Neural cell (in vitro differentiated cells): Measurements from ENCODE around the gene STARD10. TPM values are rescaled to one million over a fixed set of nuclear protein-coding genes. Genes with fewer than 3 reads are reported as not detected.

ENCODE experiments used
- H2AFZ ChIP-seq: fragments of 200-600, 300-800 bp; sonication (generic), shearing (Covaris generic); 2 replicates; pipeline ENCODE4 v1.6.0; 2014; ENCODE audit warnings: low read depth, mild to moderate bottlenecking, antibody characterized with exemption, low read length, moderate library complexity
- H3F3A ChIP-seq: fragments of 200-600 bp; shearing (Covaris generic); 2 replicates; pipeline ENCODE4 v1.6.1; 2016; ENCODE audit warnings: mild to moderate bottlenecking, moderate library complexity, mixed read lengths, antibody characterized with exemption, low read length; ENCODE audit not compliant: insufficient read depth, poor library complexity, severe bottlenecking
- H3K27ac ChIP-seq: fragments of 200-600, 300-800 bp; sonication (generic), shearing (Covaris generic); 2 replicates; pipeline ENCODE4 v1.5.1; 2014; ENCODE audit warnings: mild to moderate bottlenecking, low read length, moderate library complexity
- H3K27me3 ChIP-seq: fragments of 300-800, 200-600 bp; sonication (generic), shearing (Covaris generic); 2 replicates; pipeline ENCODE4 v1.6.0; 2014; ENCODE audit warnings: mild to moderate bottlenecking, low read depth, low read length, moderate library complexity; ENCODE audit not compliant: insufficient read depth
- H3K36me3 ChIP-seq: fragments of 300-800, 200-600 bp; sonication (generic), shearing (Covaris generic); 2 replicates; pipeline ENCODE4 v1.5.1; 2014; ENCODE audit warnings: mild to moderate bottlenecking, antibody characterized with exemption, low read length, moderate library complexity; ENCODE audit not compliant: insufficient read depth
- H3K4me2 ChIP-seq: fragments of 300-800, 200-600 bp; sonication (generic), shearing (Covaris generic); 2 replicates; pipeline ENCODE4 v1.6.0; 2014; ENCODE audit warnings: mild to moderate bottlenecking, low read length
- H3K4me3 ChIP-seq: fragments of 300-800, 200-600 bp; sonication (generic), shearing (Covaris generic); 2 replicates; pipeline ENCODE4 v1.5.1; 2014; ENCODE audit warnings: mild to moderate bottlenecking, low read length, moderate library complexity
- H3K79me2 ChIP-seq: fragments of 200-600 bp; shearing (Covaris generic); replicated peaks from 2 replicates; pipeline ENCODE4 v1.6.0; 2014; ENCODE audit warnings: mild to moderate bottlenecking, low read length, moderate library complexity; ENCODE audit not compliant: insufficient read depth
- H3K9ac ChIP-seq: fragments of 300-800, 200-600 bp; sonication (generic), shearing (Covaris generic); 2 replicates; pipeline ENCODE4 v1.6.1; 2016; ENCODE audit warnings: mild to moderate bottlenecking, low read length, mixed read lengths
- H3K9me2 ChIP-seq: fragments of 200-600 bp; shearing (Covaris generic); 2 replicates; pipeline ENCODE4 v1.6.1; 2016; ENCODE audit warnings: mild to moderate bottlenecking, low read length, mixed read lengths; ENCODE audit not compliant: insufficient read depth
- H3K9me3 ChIP-seq: fragments of 200-600, 300-800 bp; sonication (generic), shearing (Covaris generic); 2 replicates; pipeline ENCODE4 v1.6.1; 2016; ENCODE audit warnings: mild to moderate bottlenecking, mixed run types, low read length, moderate library complexity, mixed read lengths
- H4K20me1 ChIP-seq: fragments of 200-600 bp; shearing (Covaris generic); 2 replicates; pipeline ENCODE4 v1.6.1; 2016; ENCODE audit warnings: mild to moderate bottlenecking, mixed run types; ENCODE audit not compliant: insufficient read depth
- EP300 ChIP-seq: fragments of 450-650 bp; conservative IDR thresholded peaks from 2 replicates; pipeline ENCODE4 v1.6.1; 2014; ENCODE audit warnings: antibody characterized with exemption, mild to moderate bottlenecking, moderate library complexity; ENCODE audit not compliant: poor library complexity, severe bottlenecking
- EZH2 ChIP-seq: fragments of 200-600, 300-800 bp; shearing (Covaris generic), sonication (generic); IDR thresholded peaks from 2 replicates; pipeline ENCODE4 v1.6.1; 2014; ENCODE audit warnings: antibody characterized with exemption, low read length, borderline replicate concordance, mild to moderate bottlenecking; ENCODE audit not compliant: insufficient read depth, poor library complexity, severe bottlenecking
- POLR2AphosphoS5 ChIP-seq: IDR thresholded peaks from 2 replicates; pipeline ENCODE4 v1.6.1; 2012
- RAD21 ChIP-seq: fragments of 450-650 bp; conservative IDR thresholded peaks from 2 replicates; pipeline ENCODE4 v1.6.1; 2014; ENCODE audit warnings: antibody characterized with exemption, mild to moderate bottlenecking, moderate library complexity
- REST ChIP-seq: IDR thresholded peaks from 2 replicates; pipeline ENCODE4 v1.6.1; 2012; ENCODE audit warnings: borderline replicate concordance
- SMC3 ChIP-seq: fragments of 450-650 bp; conservative IDR thresholded peaks from 2 replicates; pipeline ENCODE4 v1.6.1; 2014; ENCODE audit warnings: antibody characterized with exemption, mild to moderate bottlenecking, moderate library complexity; ENCODE audit not compliant: poor library complexity
- TAF1 ChIP-seq: IDR thresholded peaks from 2 replicates; pipeline ENCODE4 v1.6.1; 2012; ENCODE audit warnings: low read depth
- polyA plus RNA-seq: library from polyadenylated mRNA; depleted of rRNA; stranded (reverse); fragments of >200 nt; gene quantifications from 2 replicates; pipeline ENCODE4 v1.2.3, GENCODE V29; 2014
- TF ChIP-seq, protein P1 (sequence below): fragments of 450-650 bp; IDR thresholded peaks from 2 replicates; pipeline ENCODE4 v1.5.1; 2014; ENCODE audit warnings: antibody characterized with exemption, mild to moderate bottlenecking, moderate library complexity; ENCODE audit not compliant: poor library complexity, severe bottlenecking

The STARD10 gene
- polyA plus RNA-seq, 1 donor from 2014 or later = 29.0 TPM

- TF ChIP-seq EZH2 (no peak), POLR2AphosphoS5 (no peak), EP300 (no peak), TAF1 (no peak), SMC3 (no peak)
- TF ChIP-seq, protein P1, sequence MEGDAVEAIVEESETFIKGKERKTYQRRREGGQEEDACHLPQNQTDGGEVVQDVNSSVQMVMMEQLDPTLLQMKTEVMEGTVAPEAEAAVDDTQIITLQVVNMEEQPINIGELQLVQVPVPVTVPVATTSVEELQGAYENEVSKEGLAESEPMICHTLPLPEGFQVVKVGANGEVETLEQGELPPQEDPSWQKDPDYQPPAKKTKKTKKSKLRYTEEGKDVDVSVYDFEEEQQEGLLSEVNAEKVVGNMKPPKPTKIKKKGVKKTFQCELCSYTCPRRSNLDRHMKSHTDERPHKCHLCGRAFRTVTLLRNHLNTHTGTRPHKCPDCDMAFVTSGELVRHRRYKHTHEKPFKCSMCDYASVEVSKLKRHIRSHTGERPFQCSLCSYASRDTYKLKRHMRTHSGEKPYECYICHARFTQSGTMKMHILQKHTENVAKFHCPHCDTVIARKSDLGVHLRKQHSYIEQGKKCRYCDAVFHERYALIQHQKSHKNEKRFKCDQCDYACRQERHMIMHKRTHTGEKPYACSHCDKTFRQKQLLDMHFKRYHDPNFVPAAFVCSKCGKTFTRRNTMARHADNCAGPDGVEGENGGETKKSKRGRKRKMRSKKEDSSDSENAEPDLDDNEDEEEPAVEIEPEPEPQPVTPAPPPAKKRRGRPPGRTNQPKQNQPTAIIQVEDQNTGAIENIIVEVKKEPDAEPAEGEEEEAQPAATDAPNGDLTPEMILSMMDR = no peak
- H3K9ac ChIP-seq = no peak overlapping the region
- no peak overlapping the region for H3K4me3 ChIP-seq
- H3K36me3 ChIP-seq = no peaks in the 10 kb centered on the region
- H3F3A ChIP-seq = no peaks in the 10 kb centered on the region
- no peaks in the 10 kb centered on the region for H3K79me2 ChIP-seq
- peaks cover 5% of the 10 kb centered on the region for H3K27me3 ChIP-seq
- H4K20me1 ChIP-seq = no peaks in the 10 kb centered on the region
- no peak overlapping the region for H3K4me2 ChIP-seq
- no peak overlapping the region for H3K27ac ChIP-seq
- H2AFZ ChIP-seq = no peak overlapping the region
- H3K9me3 ChIP-seq = no peaks in the 10 kb centered on the region
- no peaks in the 10 kb centered on the region for H3K9me2 ChIP-seq
Measured at GRCh38 chr11:72783144-72783905, 10.5 kb downstream of the STARD10 start.

GRCh38 chr11:72782081-72782920 is 11.5 kb downstream of the STARD10 start:
- TF ChIP-seq REST (no peak), TAF1 (no peak), RAD21 (no peak)
- Histone ChIP-seq H3K79me2 (no peaks in the 10 kb centered on the region), H3F3A (no peaks in the 10 kb centered on the region), H3K27me3 (peaks cover 5% of the 10 kb centered on the region), H3K9ac (peak overlapping the region; percentile 51), H2AFZ (no peak overlapping the region), H3K27ac (no peak overlapping the region), H3K4me3 (peak overlapping the region; percentile 63), H3K4me2 (peak overlapping the region; percentile 25), H3K9me2 (no peaks in the 10 kb centered on the region), H3K9me3 (no peaks in the 10 kb centered on the region), H4K20me1 (no peaks in the 10 kb centered on the region), H3K36me3 (no peaks in the 10 kb centered on the region)
